Prostate gland (tissue), 2 donors: ENCODE measurements around the gene KLK1.

ENCODE experiments used
- POLR2AphosphoS5 ChIP-seq: sonication (generic); formaldehyde crosslinking; IDR thresholded peaks from one replicate; pipeline ENCODE4 v1.6.1; 2017; ENCODE audit warnings: antibody characterized with exemption
- TF ChIP-seq, protein P1 (sequence below), 4 experiments: fragments of 200-600 bp in 2 of 4; fragments of 450-650 bp in 2 of 4; sonication (generic) in 2 of 4; IDR thresholded peaks; 1 replicate in 3 of 4; 2 replicates in 1 of 4; pipeline ENCODE4 v1.5.1; 2016 to 2019; ENCODE audit warnings: antibody characterized with exemption in 4 of 4, mild to moderate bottlenecking in 2 of 4, moderate library complexity in 2 of 4

DNA sequence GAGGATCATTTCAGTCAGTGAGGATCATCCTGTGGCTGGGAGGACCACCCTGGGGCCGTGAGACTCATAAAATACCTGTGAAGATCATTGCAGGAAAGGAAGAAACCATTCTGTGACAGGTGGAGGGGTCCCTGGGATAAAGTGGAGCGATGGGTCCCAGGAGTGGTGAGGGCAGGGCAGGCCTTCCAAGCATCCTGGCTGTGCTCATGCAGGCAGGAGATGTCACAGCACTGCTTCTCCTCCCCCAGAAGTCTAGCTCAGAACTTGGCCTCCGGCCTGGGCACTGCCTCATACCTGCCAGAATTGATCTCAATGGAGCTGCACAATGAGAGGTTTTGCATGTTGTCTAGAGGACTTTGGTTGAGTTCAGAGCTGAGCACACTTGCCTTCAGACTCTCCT, 11.1 kb downstream of the KLK1 start:
- no peak for TF ChIP-seq POLR2AphosphoS5
- TF ChIP-seq, protein P1, sequence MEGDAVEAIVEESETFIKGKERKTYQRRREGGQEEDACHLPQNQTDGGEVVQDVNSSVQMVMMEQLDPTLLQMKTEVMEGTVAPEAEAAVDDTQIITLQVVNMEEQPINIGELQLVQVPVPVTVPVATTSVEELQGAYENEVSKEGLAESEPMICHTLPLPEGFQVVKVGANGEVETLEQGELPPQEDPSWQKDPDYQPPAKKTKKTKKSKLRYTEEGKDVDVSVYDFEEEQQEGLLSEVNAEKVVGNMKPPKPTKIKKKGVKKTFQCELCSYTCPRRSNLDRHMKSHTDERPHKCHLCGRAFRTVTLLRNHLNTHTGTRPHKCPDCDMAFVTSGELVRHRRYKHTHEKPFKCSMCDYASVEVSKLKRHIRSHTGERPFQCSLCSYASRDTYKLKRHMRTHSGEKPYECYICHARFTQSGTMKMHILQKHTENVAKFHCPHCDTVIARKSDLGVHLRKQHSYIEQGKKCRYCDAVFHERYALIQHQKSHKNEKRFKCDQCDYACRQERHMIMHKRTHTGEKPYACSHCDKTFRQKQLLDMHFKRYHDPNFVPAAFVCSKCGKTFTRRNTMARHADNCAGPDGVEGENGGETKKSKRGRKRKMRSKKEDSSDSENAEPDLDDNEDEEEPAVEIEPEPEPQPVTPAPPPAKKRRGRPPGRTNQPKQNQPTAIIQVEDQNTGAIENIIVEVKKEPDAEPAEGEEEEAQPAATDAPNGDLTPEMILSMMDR (IDR thresholded peaks at IDR 0.05) = no peak
